ENCODE measurements around the gene NEUROD6.

The NEUROD6 gene

DNA sequence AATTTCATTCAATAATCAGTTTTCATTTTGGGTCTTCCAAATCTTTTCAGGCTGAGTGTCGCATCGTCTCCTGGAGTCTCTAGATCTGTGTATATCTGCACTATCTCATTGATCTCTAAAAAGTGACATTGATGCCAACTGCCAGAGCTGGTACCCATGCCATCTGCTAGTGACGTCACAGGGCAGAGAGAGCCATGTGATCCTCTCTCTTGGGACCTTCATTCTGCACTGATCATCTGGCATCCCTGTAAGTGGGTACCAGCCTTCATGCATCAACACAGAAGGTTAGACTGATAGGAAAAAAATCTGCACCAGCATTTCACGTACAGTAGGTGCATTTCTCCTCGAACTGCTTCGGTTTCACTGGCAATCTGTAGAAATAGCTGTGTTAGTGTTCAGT, at the start of gene NEUROD6:
NEUROD6 (minus strand) TSS at position 124 of the 400 bp plus-strand sequence. CDS start 1,458 bp downstream, outside the sequence.
- no peak for DNase-seq

DNA sequence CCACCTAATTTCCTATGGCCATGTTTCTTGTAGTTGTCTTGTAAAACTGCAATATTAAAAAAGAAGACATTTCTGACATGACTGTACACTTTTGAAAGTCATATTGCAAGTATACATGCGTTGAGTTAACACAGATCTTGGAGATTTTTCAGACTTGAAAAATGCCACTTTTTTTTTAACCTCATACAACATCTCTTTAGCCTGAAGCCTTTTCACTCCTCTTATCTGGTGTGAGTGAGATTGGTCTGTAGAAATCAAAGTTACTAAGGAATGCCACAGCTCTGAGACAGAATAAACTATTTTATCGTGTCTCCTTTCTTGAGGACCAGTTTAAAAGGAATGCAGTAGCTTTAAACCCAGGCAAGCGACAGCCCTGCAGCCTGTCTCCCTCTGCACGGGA, 43.9 kb upstream of the NEUROD6 start:
- no peak for DNase-seq

DNA sequence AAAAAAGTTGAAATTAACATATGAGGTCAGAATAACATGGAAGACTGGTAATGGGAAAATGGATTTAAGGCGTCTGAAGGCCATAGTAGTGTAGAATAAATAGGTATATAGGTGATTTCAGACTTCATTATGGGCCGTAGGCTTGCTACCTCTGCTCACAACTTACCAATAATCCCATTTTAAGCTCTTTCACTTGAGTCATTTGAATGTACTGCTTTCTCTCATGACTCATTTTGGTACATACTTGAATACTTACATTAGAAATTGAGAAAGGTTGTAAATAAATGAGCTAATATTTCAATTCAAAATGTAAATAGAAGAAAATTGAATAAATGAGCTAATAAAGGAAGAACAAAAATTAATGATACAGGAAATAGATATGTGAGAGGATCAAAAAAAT, 42.2 kb upstream of the NEUROD6 start:
- DNase-seq = no peak

- no peak for DNase-seq
Observed at GRCh38 chr7:31373337-31374289, 33.1 kb upstream of the NEUROD6 start.

GRCh38 chr7:31372231-31372959, 31.9 kb upstream of the NEUROD6 start:
- no peak for DNase-seq

DNA sequence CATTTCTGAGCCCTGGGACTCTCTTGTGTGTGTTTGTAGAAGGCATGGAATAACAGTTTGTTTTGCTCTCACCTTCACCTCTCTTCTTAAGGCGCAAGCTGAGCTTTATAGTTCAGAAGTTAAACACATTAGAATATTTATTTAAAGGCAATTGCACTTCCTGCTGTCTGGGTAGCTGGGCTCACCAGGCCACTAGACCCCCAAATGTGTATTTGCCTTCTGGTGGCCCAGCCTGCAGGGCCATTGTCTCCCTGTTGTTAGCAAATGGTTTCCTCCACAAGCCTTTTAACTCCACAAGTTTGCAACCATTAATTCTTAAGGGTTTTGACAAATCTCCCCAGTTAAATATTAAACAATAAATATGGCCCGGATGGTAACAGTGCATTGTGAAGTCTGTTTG, 31.1 kb upstream of the NEUROD6 start:
- no peak for DNase-seq

DNA sequence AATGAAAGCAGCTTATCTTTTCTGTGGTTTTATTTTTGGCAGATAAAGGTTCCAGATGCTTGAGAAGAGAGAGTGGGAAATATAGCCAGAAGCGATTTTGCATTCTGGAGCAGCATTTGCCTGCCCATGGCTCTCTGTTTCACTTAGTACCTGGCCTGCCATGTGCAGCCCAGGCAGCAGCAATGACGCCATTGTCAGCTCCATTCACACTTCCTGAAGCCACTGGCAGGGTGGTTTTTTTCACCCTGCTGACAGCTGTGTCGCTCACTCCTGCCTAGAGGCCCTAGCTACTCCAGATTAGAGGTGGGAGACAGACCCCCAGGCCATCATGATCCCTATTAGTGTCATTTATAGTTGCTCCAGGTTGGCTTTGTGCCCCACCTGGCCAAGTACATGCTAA, 30.1 kb upstream of the NEUROD6 start:
- DNase-seq = no peak

DNA sequence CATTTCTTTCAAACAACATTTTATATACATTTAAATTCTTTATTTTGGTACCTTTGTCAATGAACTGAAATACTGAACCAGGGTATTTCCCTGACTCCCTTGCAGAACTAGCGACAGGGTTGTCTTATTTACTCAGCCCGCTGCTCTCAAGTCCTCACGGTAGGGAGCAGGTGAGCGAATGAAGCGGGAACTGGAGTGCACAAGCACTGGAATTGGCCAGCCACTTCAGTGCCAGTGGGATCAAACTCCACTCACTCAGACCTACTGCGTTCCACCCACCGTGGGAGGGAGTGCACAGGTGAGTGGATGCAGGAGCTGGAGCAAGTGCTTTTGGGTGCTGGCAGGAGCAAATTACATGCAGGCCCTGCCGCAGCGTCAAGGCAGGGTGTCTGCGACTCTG, 28.1 kb upstream of the NEUROD6 start:
- DNase-seq = no peak

- no peak for DNase-seq
Observed at GRCh38 chr7:31363496-31363895, 23.0 kb upstream of the NEUROD6 start.

- DNase-seq = no peak
Observed at GRCh38 chr7:31363051-31363450, 22.5 kb upstream of the NEUROD6 start.

- DNase-seq = no peak
Observed at GRCh38 chr7:31362401-31362800, 21.9 kb upstream of the NEUROD6 start.

- DNase-seq = no peak
Observed at GRCh38 chr7:31358467-31358866, 17.9 kb upstream of the NEUROD6 start.

DNA sequence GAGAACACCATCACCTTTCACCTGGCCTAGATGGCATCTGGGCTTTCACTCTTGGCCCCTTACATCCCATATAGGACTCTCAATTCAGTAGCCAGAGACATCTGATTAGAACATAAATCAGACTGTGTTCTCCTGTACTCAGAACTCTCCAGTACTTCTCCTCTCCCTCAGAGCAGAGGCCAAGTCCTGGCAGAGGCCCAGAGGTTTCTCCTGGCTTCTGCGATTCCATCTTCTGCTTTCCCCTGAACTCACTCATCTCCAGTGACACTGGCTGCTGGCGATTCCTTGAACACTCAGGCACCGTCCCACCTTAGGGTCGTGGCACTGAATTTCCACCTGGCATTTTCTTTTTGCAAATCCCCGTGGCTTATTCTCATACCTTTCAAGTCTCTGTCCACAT, 4.9 kb upstream of the NEUROD6 start:
- DNase-seq = no peak

DNA sequence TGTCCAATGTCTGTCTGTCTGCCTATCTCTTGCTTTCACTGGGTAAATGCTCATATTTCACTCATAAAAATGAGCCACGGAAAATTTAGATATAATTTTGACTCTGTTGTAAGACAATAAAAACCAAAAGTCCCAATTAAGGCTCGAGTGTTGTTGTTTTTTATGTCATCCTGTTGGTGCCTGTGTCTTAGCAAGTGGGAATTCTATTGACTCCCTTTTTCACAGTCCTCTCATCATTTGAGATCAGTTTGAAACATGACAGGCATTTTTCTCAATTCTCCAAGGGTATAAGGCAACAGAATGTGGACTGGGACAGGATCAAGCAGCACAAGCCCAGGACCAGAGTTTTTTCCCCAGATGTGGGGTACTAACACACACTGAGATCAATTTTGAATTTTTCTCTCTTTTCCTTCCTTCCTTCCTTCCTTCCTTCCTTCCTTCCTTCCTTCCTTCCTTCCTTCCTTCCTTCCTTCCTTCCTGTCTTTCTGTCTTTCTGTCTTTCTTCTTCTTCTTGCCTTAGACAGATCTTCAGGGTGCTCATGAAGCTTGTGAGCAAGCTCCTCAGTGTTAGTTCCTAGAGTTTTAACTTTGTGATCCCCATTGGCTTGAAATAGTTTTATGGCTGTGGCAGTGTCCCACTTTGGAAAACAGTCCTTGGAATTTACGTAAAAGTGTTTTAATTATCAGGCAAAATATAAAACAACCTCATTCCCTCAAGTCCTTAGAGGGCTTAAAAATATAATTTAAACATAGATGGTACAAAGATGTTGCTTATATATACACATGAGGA, 3.2 kb upstream of the NEUROD6 start:
- no peak for DNase-seq

DNA sequence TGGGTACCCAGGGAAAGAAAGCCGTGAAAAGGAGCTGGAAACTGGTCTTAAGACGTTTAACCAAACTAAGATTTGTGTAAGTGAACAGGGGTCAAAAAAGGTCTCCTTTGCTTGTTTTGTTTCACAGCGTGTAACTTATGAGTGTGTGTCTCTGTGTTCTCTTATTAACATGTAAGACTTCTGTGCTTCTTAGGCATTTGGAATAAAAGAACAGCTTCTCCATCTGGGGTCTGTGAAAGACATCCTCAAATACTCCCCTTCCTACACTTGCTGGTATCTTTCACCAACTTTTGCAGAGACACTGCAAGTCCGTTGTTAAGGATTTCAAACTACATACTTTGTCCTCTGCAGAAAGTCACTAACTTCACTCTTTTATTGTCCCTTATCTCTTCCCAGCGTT, 615 bp upstream of the NEUROD6 start:
- DNase-seq = no peak

GRCh38 chr7:31340051-31340450, 475 bp downstream of the NEUROD6 start:
- DNase-seq = no peak

DNA sequence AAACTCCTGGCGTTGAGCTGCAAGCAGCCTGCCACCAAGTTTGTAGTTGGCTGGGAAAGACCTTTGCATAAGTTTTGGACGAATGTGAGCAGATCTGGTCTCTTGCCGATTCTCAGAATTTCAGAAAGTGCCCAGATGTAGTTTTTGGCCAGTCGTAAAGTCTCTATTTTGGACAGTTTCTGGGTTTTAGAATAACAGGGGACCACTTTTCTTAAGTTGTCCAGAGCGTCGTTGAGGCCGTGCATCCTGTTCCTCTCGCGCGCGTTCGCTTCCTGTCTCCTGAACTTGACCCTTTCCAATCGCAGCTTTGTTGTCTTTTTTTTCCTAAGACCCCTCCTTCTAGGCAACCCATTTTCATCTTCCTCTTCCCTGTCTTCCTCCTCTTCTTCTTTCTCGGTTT, 1.8 kb downstream of the NEUROD6 start:
- DNase-seq = no peak

DNA sequence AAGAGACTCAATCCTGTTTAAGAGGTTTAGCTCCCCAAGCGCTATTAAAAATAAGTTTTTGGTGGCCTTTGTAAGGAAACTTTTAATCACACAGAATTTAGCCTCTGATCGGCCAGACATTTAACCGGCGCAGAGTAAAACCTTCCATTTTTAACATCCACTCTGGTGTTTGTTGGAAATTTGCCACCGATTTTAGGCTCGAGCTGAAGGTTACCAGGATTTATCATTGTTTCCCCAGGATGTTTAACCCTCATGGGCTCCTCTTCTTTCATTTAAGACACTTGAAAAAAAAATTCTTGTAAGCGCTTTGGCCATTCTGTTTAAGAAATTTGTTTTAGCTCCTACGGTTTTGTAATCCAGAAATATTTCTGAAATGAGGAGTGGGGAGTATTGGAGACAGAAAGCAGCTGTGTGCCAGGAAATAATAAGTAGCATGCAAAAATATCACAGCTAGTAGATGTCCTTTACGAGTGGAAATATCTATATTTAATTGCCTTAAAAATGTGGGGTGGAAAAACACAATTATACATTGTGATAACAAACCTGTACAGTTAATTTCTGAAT, 3.4 kb downstream of the NEUROD6 start:
- no peak for DNase-seq

DNA sequence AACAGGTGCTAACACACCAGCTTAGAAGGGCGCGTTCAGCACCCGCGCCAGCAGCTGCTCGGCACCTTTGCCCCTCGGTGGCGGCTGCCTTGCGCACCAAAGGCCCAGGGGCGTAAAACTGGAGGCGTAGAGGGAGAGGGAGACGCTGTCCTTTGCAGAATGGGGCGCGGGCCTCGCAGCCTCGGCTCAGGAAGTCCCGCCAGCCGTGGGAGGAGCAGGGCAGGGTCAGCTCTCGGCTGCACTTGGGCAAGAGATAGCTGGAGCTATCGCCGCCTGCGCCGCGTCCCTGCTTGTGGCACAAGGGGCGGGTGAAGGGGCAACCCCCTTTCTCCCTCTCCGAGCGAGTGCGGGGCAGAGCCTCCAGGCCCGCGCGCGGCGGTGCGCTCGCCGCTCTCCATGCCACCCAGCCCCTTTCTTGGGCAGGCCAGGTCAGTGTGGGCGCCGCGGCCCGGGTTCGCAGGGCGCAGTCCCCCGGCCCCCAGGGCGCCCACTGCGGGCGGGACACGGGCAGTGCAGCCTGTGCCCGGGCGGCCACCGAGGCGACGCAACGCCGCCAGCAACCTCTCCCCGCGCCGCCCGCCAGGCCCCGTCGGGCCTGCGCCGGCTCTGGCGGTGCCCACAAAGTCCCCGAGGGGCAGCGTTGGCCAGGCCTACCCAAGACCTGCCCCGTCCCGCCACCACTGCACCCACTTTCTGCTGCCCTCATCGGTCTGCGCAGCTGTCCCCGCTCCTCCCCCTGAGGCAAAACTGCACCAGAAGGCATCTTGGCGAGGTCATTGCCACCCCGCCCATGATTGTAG, 4.1 kb downstream of the NEUROD6 start:
- DNase-seq = no peak

DNA sequence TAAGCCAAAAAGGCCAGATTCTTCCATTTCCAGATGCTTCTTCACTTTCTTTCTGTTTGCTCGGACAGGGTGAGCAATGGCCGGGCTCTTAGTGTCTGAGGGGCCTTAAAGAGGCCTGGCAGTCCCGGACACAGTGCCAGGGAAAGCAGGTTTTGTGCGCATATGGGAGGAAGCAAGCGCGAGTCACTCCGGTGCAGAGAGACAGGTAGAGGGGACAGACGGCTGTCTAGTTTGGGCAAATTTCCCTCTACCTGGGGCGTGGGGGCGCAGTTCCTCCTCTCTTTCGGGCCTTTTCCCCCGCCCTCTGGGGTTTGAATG, 4.7 kb downstream of the NEUROD6 start:
- no peak for DNase-seq

- DNase-seq = no peak
Observed at GRCh38 chr7:31335161-31335856, 5.2 kb downstream of the NEUROD6 start.

GRCh38 chr7:31333291-31333690, 7.2 kb downstream of the NEUROD6 start:
- DNase-seq = no peak

Measured in stimulated activated CD4-positive, alpha-beta T cell treated with anti-CD3 and anti-CD28 coated beads, Interleukin-4, amount 100 ng/mL, for 1 hour (primary cell).